Stimulated activated CD4-positive, alpha-beta T cell treated with anti-CD3 and anti-CD28 coated beads, Interleukin-4, amount 100 ng/mL, for 1 hour (primary cell): ENCODE data around the gene MYBBP1A.

Source experiments
- DNase-seq: peaks from one replicate; pipeline ENCODE4 v3.0.0-alpha.2; 2020

Gene MYBBP1A

GRCh38 chr17:4534928-4535666 is 20.1 kb downstream of the MYBBP1A start:
- no peak for DNase-seq

DNA sequence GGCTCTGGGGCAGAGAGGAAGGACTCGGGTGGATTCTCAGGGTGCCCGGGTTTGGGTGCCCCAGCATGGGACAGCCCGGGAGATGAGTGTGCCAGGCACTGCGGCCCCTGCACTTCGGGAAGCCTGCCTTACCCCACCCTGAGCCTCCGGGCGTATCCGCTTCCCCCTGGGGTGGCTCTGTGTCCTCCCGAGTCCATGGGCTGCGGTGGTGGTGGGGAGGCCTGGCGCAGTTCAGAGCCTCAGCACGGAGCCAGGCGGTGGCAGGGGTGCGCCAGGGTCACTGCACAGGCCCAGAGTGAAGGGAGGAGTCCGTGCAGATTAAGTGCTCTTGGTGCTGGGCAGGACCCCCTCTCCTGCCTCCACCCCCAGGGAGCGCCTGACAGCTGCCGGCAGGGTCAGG is 20.7 kb downstream of the MYBBP1A start:
- no peak for DNase-seq

DNA sequence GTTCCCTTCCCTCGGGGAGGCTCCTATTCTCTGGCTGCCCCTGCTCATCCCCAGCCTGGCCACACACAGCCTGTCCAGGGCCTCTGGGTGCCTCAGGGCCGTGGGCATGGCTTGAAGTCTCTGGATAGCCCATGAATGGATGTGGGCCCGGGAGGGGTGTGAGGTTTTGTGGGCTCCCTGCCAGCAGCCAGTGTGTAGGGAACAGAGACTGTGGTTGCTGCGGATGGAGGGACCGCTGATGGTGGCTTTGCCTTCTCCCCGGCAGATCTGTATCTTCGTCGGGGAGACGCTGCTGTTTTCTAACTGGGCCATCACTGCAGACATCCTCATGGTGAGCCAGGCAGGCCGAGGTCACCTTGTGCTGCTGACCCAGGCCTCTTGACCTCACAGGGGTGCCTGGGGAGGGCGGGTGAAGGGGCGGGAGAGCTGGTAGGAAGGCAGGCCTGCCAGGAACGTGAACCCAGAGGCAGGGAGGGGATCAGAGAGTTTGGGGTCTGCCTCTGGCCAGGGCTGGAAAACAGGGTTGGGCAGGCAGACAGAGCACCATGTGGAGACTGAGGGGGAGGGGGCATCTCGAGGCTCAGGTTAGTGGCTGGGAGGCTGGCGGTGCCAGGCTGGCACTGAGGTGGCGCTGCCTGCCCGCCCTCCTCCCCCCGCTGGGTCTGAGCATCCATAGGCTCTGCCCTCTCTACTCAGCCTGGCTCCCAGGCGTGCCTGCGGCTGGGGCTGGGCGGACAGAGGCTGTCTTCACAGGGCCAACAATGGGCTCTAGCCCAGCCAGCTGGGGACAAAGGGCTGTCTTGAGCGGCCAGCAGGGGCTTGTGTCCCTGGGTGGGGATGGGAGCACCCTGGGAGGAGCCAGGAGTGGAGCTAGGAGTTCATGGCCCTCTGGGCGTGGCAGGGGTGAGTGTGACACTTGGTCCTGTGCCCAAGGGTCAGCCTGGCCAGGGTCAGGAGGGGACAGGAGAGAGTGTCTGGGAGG is 21.4 kb downstream of the MYBBP1A start:
- DNase-seq: no peak

GRCh38 chr17:4532860-4533522 is 22.2 kb downstream of the MYBBP1A start:
- no peak for DNase-seq

GRCh38 chr17:4531988-4532736 is 23.0 kb downstream of the MYBBP1A start:
- no peak for DNase-seq

GRCh38 chr17:4530799-4531730 is 24.1 kb downstream of the MYBBP1A start:
- DNase-seq: no peak

GRCh38 chr17:4529533-4530152 is 25.5 kb downstream of the MYBBP1A start:
- no peak for DNase-seq

GRCh38 chr17:4527566-4528125 is 27.5 kb downstream of the MYBBP1A start:
- DNase-seq: no peak

- no peak for DNase-seq
Observed at GRCh38 chr17:4527134-4527533, 28.1 kb downstream of the MYBBP1A start.

- no peak for DNase-seq
Observed at GRCh38 chr17:4525691-4526397, 29.3 kb downstream of the MYBBP1A start.

GRCh38 chr17:4523946-4524345 is 31.2 kb downstream of the MYBBP1A start:
- no peak for DNase-seq

- no peak for DNase-seq
Observed at GRCh38 chr17:4522661-4523060, 32.5 kb downstream of the MYBBP1A start.

DNA sequence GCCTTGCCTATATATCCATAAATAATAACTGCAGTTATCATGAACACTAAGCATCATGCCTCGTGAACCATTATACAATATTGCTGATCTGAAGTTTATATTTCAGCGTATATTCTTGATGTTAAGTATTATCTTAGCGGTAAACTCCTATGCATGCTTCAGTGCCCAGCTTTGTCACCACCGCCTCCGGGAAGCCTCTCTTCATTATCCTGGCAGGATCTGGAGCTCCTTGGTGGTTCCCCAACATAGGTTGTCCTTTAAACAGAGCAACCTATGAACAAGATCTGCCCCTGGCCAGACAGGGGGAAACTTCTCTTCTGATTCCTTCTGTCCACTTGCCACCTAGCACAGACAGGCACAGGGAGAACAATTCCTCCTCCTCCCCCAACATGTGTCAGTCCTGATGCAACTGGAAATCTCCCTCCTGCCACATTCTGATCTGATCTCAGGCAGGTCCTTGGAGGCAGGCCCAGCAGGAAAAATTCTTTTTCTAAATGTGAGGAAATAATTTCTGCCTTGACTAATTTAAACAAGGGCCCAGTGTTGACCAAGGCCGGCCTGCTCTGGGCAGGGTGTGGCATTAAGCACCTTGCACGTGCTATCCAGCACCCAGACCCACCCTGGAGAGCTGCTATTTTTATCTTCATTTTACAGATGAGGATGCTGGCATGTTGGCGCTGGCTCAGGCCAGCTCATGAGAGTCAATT is 34.1 kb downstream of the MYBBP1A start:
- DNase-seq: no peak

DNA sequence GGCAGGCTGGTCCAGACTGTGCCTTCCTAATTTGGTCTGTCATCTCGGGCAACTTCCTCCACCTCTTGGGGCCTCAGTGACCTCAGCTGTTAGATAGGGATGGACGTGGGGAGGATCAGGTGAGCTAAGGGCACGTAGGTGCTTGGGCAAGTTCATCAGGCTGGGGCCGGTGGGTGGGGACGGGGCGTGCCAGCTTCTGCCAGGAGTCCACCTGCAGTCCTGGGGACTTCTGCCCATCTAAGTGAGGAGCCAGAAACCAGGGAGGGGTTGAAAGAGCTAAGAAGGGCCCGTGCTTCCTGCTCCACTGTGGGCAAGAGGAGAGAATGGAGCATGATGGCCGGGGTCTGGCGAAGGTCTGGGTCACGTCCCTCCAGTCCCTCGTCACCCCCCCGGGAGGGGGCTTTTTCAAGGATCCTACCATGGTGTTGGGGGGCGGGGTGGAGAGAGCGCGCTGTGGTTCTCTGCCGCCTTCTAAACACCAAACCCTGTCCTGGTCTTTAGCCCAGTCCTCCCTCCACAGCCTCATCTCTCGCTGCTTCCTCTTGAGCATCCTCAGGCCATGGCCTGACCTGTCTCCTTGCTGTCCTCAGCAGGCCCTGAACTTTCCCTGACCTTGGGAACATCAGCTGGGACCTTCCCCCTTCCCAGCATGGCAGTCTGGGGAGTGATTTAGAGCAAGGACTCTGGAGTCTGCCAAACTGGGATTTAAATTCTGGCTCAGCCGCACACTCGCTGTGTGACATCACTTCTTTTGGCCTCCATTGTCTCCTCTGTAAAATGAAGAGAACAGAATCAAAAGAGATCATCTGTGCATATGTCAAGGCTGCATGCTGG is 34.9 kb downstream of the MYBBP1A start:
- DNase-seq: no peak

- DNase-seq: no peak
Observed at GRCh38 chr17:4519361-4519788, 35.8 kb downstream of the MYBBP1A start.

DNA sequence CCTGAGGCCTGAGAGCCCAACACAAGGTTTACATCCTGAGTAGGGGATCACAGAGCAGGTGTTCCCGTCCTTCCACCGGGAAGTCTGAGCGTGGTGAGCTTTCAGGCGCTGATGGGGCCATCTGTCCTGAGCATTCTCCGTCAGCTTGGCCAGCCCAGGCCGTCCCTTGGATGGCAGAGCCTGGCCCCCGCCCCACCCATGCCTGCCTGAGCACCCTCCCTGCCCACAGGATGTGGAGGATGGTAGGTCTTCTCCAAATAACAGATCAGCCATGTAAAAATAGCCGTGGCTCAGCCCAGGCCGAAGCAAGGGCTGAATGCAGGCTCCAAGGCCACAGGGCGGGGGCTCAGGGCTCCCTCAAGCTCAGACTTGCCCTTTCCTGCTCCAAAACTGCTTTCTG is 36.3 kb downstream of the MYBBP1A start:
- no peak for DNase-seq

GRCh38 chr17:4516735-4517134 is 38.4 kb downstream of the MYBBP1A start:
- no peak for DNase-seq

DNA sequence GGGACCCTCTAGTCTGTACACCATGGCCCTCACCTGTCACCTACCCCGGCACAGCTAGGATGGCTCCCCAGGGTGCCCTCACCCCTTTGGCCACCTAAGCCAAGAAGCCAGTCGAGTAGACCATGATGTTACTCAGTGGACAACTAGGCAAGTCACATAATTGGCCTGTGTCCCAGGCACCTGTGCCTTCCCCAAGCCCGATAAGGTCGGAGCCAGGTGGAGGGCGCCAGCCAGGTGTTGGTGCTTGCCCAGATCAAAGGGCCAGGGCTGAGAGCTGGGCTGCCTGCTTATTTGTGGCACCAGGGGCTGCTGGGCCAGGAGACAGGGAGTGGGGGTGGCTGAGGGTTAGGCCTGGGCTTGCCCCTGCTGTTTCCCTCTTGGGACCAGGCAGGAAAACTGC is 39.7 kb downstream of the MYBBP1A start:
- DNase-seq: no peak
